Heart left ventricle (tissue), 16 donors: ENCODE results near the gene GRIN2C. TPM values are rescaled to one million over a fixed set of nuclear protein-coding genes. Genes with fewer than 3 reads are reported as not detected.

Experiments
- ATAC-seq, 4 donors: fragments of 200-7000 bp; cut with Tn5 transposase; one replicate each; pipeline ENCODE4 v1.9.1; 2020 to 2022; ENCODE audit warnings: moderate library complexity in 4 of 4, mild to moderate bottlenecking in 3 of 4, moderate number of reproducible peaks in 1 of 4
- DNase-seq, 5 donors: peaks; one replicate each; pipeline ENCODE4 v3.0.0-alpha.2; 2020
- H3K27ac ChIP-seq, 12 donors: fragments of 200-600 bp; sonication (generic) in 4 of 12; one replicate each; pipeline versions ENCODE4 v1.5.0 to v1.8.0; 2016 to 2022; ENCODE audit warnings: mild to moderate bottlenecking in 2 of 12
- H3K27me3 ChIP-seq, 9 donors: fragments of 200-600 bp; sonication (generic) in 2 of 9; one replicate each; pipeline versions ENCODE4 v1.5.1 to v1.8.0; 2016 to 2022; ENCODE audit warnings: mild to moderate bottlenecking in 3 of 9
- H3K36me3 ChIP-seq, 9 donors: fragments of 200-600 bp; sonication (generic) in 2 of 9; one replicate each; pipeline versions ENCODE4 v1.5.0 to v1.8.0; 2018 to 2022; ENCODE audit warnings: mild to moderate bottlenecking in 2 of 9
- H3K4me1 ChIP-seq, 12 donors: fragments of 200-600 bp; sonication (generic) in 4 of 12; one replicate each; pipeline versions ENCODE4 v1.5.0 to v1.8.0; 2016 to 2022; ENCODE audit warnings: mild to moderate bottlenecking in 3 of 12
- H3K4me3 ChIP-seq, 12 donors: fragments of 200-600 bp; sonication (generic) in 4 of 12; one replicate each; pipeline versions ENCODE4 v1.5.0 to v1.8.0; 2017 to 2022; ENCODE audit warnings: mild to moderate bottlenecking in 9 of 12, moderate library complexity in 4 of 12
- H3K9me3 ChIP-seq, 12 donors: fragments of 200-600 bp; sonication (generic) in 4 of 12; one replicate each; pipeline versions ENCODE4 v1.5.0 to v1.8.0; 2016 to 2022; ENCODE audit warnings: mild to moderate bottlenecking in 1 of 12
- CTCF ChIP-seq, 12 donors: fragments of 200-600 bp; sonication (generic) in 4 of 12; IDR thresholded peaks; one replicate each; pipeline versions ENCODE4 v1.5.0 to v1.8.0; 2018 to 2022; ENCODE audit warnings: antibody characterized with exemption in 12 of 12, mild to moderate bottlenecking in 5 of 12
- POLR2A ChIP-seq, 2 donors: fragments of 450-650 bp; IDR thresholded peaks; one replicate each; pipeline ENCODE4 v1.6.1; 2017; ENCODE audit warnings: antibody characterized with exemption in 2 of 2, mild to moderate bottlenecking in 2 of 2, moderate library complexity in 2 of 2
- WGBS, 4 donors: extraction: QIAGEN DNeasy Blood & Tissue Kit in 2 of 4; methylation state at CpG; one replicate each; pipeline versions ENCODE4 v1.1.5 to v1.1.7; 2013 to 2018; 5-methylcytosine and 5-hydroxymethylcytosine counted together
- intact Hi-C, 10 donors: fragments of 100-400 bp; cut with DNase I; formaldehyde crosslinking; loops; one replicate each; pipeline versions ENCODE4 v1.11.1 to v1.14.2; 2022
- polyA plus RNA-seq, 2 donors: library from polyadenylated mRNA; stranded (reverse); fragments of 200-250 nt; gene quantifications; one replicate each; pipeline ENCODE4 v1.2.3, GENCODE V29; 2013
- total RNA-seq, 9 donors: library from RNA; depleted of rRNA in 2 of 9; stranded (reverse); fragments of >200 nt in 2 of 9; fragmentation: NEBNext Ultra II Directional in 3 of 9; extraction: Animal tissue kit (Norgen Biotek cat#: 25700) in 3 of 9; gene quantifications; one replicate each; pipeline versions ENCODE4 v1.1.0 to v1.2.4, GENCODE V29; 2016 to 2023
- donor health status: ischemic (EF 13 %, LVEDD 7.1; RV severe dilation, severe dysfunction).
- donor health status: healthy with polysubstance abuse.
- donor health status: DM: no; HTN: yes; CAD: no.
- donor health status: DM: no; HTN: no; CAD: no.
- donor health status: ischemic (EF 25% LVEDD 6.9; RV normal size, moderate dysfunction).
- donor health status: ischemic (EF 25% LVEDD 5.7; RV mildly dilated, moderate dysfunction).
- donor health status: healthy.
- donor health status: DM: yes; HTN: yes; CAD: no.
- donor health status: ischemic (EF 35%, LVEDD 5.7; RV mildly dilated, moderate dysfunction).
- donor health status: nonischemic (EF 11% LVEDD 7.7; RV severe dilation, severe dysfunction).
- donor health status: DM: yes; HTN: yes; CAD: no.
- donor health status: PGD.
- donor health status: ischemic (EF 29% LVEDD 5.4; RV normal size, mild dysfunction).
- donor health status: nonischemic (EF 23%, LVEDD 6.1; RV moderate dilation, normal function).

GRIN2C gene
- total and polyA plus RNA-seq, 11 donors = 0.09 to 3.1 (median 0.40) TPM

GRCh38 chr17:74833501-74834377 lies 25.9 kb downstream of the GRIN2C start:
- peaks cover 0 to 39% (median 7%) of the 10 kb centered on the region in 9 donors for H3K36me3 ChIP-seq
- H3K4me3 ChIP-seq = no peak overlapping the region
- WGBS, 4 donors = 69 to 75% (median 74%) methylated on average over 11 to 16 of the region's 16 CpGs
- no peak overlapping the region for H3K27ac ChIP-seq
- no peaks in the 10 kb centered on the region for H3K27me3 ChIP-seq
- peaks cover 0 to 6% (median 0%) of the 10 kb centered on the region in 12 donors for H3K4me1 ChIP-seq
- TF ChIP-seq CTCF (IDR thresholded peaks at IDR 0.05) (no peak), POLR2A (IDR thresholded peaks at IDR 0.05) (no peak)
- ATAC-seq (peak in 1 of 4 donors; percentile 50), DNase-seq (peak in 1 of 5 donors; percentile 40)
- intact Hi-C loops = no loop called here
- no peaks in the 10 kb centered on the region for H3K9me3 ChIP-seq

GRCh38 chr17:74832421-74832820 lies 27.3 kb downstream of the GRIN2C start:
- intact Hi-C loops = no loop called here
- H3K36me3 ChIP-seq = peaks cover 0 to 37% (median 7%) of the 10 kb centered on the region in 9 donors
- no peak for DNase-seq
- H3K27me3 ChIP-seq = no peaks in the 10 kb centered on the region
- H3K4me1 ChIP-seq = peaks cover 0 to 6% (median 0%) of the 10 kb centered on the region in 12 donors
- TF ChIP-seq POLR2A (IDR thresholded peaks at IDR 0.05) (no peak), CTCF (IDR thresholded peaks at IDR 0.05) (no peak)
- WGBS, 4 donors = 94 to 96% (median 94%) methylated on average over 6 to 9 of the region's 9 CpGs
- no peaks in the 10 kb centered on the region for H3K9me3 ChIP-seq
- no peak overlapping the region for H3K4me3 ChIP-seq
- H3K27ac ChIP-seq = no peak overlapping the region
- ATAC-seq = no peak

- Histone ChIP-seq H3K27ac (no peak overlapping the region), H3K4me1 (peaks cover 0 to 6% (median 0%) of the 10 kb centered on the region in 12 donors), H3K27me3 (no peaks in the 10 kb centered on the region), H3K36me3 (peaks cover 0 to 29% (median 7%) of the 10 kb centered on the region in 9 donors), H3K9me3 (no peaks in the 10 kb centered on the region), H3K4me3 (no peak overlapping the region)
- intact Hi-C loops = no loop called here
- no peak for ATAC-seq
- WGBS, 4 donors = 91 to 93% (median 92%) methylated on average over 21 to 22 of the region's 22 CpGs
- TF ChIP-seq POLR2A (IDR thresholded peaks at IDR 0.05) = no peak
- no peak for TF ChIP-seq CTCF (IDR thresholded peaks at IDR 0.05)
- DNase-seq = no peak
These were observed 28.1 kb downstream of the GRIN2C start for GRCh38 chr17:74831444-74832146.

- Histone ChIP-seq H3K27ac (no peak overlapping the region), H3K27me3 (no peaks in the 10 kb centered on the region), H3K4me1 (peaks cover 0 to 6% (median 0%) of the 10 kb centered on the region in 12 donors), H3K36me3 (peaks cover 0 to 22% (median under 1%) of the 10 kb centered on the region in 9 donors), H3K4me3 (no peak overlapping the region), H3K9me3 (no peaks in the 10 kb centered on the region)
- intact Hi-C loops = no loop called here
- ATAC-seq (no peak), DNase-seq (no peak)
- WGBS, 4 donors = 93 to 95% (median 94%) methylated on average over 18 to 19 of the region's 19 CpGs
- TF ChIP-seq POLR2A (IDR thresholded peaks at IDR 0.05) = no peak
These were observed 28.8 kb downstream of the GRIN2C start for GRCh38 chr17:74830861-74831260.
